Measurements from ENCODE around the gene CIROP.

DNA sequence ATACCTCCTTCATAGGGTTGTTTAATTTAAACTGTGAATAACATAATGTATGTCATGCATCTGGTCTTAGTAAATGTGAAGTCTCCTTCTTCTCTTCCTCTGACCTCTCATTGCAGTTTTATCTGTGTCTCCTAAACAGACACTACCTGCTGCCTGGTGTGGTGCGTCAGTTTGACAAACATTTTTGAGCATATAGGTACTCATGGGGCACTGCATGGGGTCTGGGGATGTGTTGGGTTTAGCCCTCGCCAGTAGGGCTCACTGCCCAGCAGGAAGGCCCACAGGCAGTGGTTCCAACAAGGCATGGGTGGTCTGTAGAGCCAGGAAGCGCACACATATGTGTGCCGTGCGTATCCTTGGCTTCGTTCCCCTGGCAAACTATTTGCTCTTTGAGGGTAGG, 17.3 kb upstream of the CIROP start:
- TF ChIP-seq POLR2A (IDR thresholded peaks at IDR 0.05): no peak
- TF ChIP-seq, protein P1, sequence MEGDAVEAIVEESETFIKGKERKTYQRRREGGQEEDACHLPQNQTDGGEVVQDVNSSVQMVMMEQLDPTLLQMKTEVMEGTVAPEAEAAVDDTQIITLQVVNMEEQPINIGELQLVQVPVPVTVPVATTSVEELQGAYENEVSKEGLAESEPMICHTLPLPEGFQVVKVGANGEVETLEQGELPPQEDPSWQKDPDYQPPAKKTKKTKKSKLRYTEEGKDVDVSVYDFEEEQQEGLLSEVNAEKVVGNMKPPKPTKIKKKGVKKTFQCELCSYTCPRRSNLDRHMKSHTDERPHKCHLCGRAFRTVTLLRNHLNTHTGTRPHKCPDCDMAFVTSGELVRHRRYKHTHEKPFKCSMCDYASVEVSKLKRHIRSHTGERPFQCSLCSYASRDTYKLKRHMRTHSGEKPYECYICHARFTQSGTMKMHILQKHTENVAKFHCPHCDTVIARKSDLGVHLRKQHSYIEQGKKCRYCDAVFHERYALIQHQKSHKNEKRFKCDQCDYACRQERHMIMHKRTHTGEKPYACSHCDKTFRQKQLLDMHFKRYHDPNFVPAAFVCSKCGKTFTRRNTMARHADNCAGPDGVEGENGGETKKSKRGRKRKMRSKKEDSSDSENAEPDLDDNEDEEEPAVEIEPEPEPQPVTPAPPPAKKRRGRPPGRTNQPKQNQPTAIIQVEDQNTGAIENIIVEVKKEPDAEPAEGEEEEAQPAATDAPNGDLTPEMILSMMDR (IDR thresholded peaks at IDR 0.05): no peak
